Measurements from ENCODE around the gene CSMD2.

CSMD2 gene

DNA sequence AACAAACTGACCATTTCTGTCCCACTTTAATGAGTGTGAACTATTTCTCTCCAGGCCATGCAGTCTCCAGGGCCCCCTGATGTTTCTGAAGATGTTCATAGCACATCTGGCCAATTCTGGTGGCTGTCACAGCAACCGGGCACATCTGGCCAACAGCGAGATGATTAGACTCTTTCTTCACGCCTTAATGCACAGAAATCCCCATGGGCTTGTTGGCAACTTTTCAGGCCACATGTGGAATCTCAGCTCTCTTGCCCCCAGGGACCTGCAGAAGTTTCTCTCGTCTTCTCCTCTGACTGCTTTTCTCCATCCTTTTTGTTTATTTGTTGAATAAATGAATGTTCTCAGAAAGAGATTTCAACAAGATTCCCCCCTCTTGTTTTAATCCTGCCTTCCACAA, 372.4 kb downstream of the CSMD2 start:
- DNase-seq: no peak

DNA sequence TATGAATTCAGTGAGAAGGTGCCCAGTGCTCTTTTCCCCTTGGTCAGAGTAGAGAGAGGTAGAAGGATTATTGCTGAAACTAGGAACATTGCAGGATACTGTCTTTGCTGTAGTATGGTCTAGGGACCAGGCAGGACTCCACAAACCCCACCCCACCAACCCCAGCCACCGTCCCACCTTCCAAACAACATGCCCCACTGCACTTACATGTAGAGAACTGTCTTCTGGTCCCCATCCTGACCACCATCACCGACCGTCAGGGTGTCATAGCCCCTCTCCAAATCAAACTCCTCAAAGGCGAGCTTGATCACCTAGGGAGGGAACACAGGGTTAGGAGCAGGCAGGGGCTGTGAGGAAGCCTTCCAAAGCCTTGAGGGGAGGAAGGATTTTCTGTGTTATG, 372.8 kb downstream of the CSMD2 start:
- DNase-seq: no peak

DNA sequence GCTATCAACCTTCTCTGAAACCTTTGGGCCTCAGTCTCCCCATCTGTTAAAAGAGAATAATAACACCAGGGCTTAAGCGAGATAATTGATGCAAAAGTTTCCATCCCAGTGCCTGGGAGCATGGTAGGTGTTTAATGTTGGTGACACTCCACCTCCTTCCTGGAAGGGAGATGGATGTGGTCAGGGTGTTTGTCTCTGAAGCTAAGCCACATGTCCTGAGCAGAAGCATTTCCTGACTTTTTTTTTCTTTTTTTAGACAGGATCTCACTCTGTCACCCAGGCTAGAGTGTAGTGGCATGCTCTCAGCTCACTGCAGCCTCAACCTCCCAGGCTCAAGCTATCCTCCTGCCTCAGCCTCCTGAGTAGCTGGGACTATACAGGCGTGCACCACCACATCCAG, 373.8 kb downstream of the CSMD2 start:
- DNase-seq: no peak

DNA sequence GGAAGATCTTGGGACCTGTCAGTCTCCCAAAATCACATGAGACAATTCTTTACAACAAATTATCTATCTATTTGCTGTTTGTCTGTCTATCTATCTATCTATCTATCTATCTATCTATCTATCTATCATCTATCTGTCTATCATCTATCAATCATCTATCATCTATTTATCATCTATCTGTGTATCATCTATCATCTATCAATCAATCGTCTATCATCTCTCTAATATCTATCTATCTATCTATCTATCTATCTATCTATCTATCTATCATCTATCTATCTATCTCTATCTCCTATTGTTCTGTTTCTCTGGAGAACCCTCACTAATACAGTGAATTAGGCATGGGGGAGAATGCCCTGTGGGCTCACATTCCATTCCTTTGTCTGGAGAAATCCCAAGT, 374.5 kb downstream of the CSMD2 start:
- no peak for DNase-seq

DNA sequence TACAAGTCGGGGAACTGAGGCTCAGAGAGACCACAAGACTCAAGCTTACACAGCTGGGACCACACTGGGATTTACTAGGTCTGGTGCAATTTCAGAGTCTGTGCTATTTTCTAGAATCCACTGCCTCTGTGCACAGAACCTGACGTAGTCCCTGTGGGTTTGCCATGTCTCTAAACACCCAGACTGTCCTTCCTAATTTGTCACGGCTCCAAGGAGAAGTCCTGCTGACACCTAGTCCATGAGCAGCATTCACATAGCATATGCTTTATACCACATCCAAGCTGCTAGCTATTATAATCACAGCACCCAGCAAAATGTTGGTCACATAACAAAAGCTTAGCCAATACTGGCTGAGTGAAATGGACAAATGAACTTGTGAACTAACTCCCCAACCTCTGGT, 380.2 kb downstream of the CSMD2 start:
- DNase-seq: no peak

DNA sequence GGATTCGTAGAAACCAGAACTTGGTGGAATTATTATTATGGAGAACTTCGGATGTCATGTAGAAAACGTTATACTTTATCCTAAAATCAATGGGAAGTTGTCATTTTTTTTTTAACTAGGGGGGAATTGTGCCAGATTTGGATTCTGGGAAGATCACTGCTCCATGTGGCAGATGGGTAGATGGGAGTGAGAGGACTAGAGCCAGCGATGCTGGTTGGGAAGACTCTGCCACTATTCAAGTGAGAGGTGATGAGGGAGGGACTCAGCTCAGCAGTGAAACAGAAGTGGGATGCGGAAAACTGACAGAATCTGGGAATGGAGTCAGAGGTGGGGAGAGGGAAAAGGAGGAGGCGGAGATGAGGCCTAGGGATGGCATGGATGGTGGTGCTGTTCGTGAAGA, 382.3 kb downstream of the CSMD2 start:
- DNase-seq: no peak

DNA sequence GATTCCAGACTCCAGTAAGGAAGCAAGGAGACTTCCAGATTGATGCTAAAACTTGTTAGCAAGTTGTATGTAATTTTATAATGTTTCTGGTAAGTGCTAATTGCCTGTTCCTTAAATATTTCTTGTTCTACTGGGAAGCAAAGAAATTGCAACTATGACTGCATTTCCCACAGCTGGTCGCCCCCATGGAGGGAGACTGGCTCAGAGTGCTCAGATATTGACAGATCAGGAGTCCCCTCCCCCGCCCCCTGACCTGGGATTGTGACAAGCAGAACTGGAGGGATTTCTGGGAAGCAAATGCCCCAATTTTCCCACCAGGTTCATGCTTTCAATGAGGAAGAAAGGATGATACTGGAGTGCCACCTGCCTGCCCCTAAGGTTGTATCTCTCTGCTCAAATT, 383.4 kb downstream of the CSMD2 start:
- DNase-seq: no peak

DNA sequence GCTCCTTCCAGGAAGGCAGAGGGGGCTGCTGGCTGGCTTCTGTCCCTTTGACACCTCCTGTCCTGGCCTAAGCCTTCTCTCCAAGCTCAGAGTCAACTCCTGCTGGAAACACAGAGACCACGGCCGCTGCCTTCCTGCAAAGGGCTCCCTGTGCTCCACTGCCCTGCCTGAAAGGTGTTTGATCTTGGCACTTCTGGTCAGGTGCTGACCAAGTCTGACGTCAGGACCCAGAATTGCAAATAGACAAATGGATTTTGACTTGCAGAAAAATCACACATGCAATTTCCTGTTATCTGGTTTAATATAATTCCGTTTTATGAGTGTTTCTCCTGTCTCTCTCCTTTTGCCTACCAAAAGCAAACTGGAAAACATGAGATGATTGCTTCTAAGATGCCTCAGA, 387.7 kb downstream of the CSMD2 start:
- DNase-seq: no peak

DNA sequence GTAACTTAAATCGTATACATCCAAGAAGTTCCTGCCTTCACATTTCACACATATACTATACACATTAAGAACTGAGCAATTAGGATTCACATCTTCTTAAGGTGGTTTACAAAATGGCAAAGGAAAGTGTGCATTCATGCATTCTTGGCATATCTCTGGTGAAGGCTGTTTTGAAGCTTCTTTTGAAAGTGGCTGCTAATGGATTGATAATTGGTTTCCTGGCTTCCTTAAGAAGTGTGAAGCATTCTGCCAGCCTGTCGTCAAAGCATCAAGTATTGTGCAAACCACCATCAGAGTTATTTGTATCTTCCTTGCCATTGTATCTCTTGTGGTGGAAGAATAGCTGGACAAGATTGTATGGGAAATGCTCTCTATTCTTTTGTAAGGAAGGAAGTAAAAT, 396.2 kb downstream of the CSMD2 start:
- DNase-seq: no peak

DNA sequence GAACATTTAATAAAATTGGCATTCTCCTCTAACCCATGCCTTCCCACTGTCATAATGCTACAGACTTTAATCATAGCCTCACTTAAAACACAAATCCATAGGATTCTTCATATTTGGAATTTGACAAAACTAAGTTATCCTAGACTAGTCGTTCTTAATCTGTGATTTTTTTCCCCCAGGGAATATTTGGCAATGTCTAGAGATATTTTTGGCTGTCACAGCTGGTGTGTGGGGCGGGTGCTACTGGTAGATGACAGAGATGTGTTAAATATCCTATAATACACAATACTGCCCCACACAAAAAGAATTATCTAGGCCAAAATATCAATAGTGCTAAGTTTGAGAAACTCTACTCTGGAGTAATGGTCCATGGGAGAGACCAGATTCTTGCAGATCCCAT, 396.9 kb downstream of the CSMD2 start:
- DNase-seq: no peak

DNA sequence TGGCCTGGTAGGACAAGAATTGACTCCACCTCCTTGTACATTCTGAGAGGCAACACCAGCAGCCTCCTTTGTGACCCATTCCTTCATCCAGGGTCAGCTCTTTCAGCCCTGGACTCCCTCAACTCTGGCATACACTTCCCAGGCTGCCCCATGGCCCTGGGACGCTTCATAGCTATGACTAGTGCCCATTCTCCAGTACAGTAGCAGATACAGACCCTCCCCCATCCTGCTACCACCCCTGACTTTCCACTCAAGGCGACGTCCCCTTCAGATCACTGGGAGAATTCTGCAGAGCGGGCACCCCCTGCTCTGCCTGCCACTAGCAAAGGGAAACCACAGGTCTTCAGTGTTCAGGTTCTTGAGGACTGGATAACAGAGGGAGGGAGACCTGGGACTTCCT, 400.9 kb downstream of the CSMD2 start:
- DNase-seq: no peak

DNA sequence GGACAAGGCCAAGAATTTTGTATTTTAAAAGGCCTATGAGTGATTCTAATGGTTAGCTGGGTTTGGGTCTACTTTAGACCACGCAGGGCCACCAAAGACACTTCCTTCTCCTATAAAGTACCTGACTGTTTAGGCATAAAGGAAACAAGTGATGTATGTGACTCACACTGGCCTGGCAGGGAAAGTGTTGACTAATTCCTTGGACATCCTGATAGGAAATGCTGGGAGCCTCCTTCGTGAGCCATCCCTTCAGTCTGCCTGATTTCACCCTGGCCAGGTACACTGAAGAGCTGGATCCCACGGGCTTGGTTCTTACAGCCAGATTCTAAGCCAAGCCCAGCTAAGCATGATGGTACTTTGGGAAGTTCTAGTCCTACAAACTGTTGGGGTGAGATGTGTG, 401.6 kb downstream of the CSMD2 start:
- no peak for DNase-seq

DNA sequence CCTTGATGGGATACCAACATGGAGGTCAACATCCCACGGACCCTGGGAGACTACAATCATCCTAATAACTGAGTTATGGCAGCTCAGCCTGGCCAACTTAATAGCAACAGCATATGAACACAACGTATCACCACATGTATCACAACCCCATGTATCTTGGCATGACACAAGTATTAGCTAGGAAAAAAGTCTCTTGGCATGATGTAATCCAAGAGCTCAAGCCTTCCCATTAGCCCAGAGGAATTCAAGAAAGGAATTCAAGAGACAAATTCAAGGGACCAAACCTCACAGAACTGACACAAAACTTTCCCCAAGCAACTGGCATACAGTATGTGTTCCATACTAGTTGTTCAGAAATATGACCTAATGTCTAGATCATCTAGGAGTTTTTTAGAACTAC, 402.1 kb downstream of the CSMD2 start:
- DNase-seq: no peak

DNA sequence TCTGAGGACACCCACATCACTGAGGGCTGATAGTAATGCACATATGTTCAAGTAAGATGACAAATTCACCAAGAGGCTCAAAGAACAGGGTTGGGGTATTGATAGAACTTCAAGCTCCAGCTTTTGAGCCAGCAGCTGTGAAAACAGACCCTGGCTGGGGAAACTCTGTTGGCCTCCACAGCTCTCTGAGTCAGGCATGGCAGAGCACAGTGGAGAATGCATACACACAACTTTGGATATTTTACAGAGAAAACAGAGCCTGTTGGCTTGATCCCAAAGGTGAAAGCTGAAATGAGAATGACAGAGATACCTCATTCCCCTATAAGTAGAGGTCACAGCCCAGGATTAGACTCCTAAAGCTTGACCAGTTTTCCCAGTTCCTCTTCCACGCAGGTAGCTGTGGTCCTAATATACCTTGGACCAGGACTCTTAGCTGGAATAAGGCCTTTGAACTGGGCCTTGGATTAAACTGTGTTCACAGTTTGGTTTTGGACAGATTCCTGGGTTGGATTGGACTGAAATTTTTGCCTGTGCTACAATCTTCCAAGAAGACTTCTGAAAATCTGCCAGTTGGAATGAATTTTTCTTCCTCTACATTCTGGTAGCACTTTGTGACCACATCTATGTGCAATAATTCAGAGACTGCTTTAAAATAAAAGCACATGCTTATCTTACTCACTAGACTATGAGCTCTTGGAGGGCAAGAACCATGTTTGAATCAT, 402.8 kb downstream of the CSMD2 start:
- DNase-seq: no peak

DNA sequence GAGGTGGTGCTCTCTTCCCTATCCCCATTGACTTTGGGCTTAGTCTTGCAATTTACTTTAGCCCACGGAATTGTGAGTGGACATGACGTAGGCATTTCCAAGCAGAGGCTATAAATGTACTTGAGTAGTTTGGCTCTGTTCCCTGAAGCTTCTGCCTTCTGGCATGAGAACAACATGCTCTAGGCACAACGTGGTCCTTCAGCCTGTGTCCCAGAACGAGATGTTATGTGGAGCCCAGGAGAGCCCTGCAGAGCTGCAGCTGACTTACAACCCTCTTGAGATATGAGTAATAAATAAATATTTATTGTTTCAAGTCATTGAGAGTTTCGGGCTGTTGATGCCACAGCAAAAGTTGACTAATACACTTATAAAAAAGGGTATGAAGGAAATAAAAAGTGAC, 406.3 kb downstream of the CSMD2 start:
- no peak for DNase-seq

DNA sequence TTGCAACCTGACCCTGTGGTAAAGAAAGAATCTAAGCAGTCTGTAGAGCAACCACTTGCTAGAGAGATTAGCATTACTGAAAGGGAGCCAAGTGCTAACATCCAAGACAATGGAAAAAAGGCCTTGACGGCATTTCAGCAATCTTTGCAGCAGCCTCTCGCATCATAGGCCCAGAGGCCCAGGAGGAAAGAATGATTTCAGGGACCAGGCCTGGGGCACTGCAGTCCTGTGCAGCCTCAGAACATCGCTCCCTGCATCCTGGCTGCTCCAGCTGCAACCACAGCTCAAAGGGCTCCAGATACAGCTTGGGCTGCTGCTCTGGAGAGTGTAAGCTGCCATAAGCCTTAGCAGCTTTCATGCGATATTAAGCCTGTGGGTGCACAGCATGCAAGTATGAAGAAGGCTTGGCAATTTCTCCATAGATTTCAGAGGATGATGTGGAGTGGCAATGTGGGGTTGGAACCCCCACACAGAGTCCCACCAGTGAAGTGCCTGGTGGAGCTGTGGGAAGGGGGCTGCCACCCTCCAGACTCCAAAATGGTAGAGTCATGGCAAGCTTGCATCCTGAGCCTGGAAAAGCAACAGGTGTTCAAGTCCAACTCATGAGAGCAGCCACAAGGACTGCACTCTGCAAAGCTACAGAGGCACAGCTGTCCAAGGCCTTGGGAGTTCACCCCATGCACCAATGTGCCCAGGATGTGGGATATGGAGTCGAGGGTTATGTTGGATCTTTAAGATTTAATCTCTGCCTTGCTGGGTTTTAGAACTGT, 411.8 kb downstream of the CSMD2 start:
- DNase-seq: no peak

DNA sequence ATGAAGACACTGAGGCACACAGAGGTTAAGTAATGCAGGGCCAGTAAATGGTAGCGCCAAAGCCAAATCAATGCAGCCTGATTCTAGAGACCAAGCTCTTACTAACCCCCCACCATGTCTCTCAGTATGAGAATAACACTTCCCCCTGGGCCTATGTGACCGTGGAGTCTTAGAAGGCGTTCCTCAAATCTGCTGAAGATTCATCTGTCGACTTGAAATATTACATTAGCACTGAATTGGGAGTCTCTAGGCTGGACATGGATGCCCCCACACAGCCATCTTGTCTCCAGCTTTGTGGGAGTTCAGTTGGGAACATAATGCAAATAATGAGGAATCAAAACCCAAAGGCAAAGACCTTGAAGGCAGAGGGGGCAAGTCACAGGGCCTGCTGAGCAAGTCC, 419.1 kb downstream of the CSMD2 start:
- DNase-seq: no peak

DNA sequence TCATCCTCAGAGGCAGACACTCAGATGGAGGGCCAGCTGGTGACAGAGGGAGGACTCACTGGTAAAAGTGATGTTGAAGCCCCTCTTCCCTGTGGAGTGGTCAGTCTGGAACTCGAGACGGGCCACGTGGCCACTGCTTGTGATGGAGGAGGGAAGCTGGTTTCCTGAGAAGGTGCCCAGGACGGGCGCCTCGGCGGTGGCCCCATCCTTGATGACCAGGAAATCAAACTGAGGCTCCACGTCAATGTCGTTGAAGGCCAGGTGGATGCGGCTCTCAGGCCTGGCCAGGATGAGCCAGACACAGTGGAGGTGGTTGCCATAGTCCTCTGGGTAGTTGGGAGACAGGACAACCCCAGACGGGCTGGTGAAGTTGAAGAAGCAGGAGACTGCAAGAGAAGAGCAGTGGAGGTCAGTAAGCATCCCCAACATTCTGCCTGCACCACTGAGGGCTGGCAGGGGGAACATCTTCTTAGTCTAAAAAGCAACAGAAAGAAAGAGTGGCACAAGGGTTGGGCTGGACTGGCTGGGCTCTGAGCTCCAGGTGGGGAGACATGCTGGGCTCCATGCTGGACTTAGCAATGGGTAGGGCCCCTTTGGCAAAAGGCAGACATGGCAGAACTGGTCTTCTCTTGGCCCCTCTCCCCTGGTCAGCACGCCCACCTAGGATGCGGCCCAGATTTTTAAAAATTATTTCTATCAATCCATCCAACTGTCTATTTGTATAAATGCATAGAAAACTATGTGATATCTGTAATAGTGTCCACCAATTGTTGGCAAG, 421.6 kb downstream of the CSMD2 start:
- DNase-seq: no peak

DNA sequence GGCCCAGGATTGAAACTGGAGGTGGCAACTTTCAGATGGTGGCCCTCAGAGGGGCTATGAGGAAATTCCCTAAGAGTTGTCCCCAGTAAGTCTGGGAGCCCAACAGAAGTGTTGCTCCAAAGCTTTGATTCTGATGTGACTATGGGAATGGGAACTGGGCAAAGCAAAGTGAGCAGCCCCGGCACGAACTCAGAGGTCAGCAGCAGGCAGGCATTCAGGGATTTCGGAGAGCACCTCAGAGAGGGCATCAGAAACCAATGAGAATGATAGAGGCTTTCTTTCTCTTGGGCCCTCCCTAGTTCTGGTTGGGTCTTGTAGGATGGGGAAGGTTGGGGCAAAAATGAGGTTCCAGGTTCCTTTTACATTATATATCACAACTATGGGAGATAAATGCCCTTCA, 422.4 kb downstream of the CSMD2 start:
- no peak for DNase-seq

DNA sequence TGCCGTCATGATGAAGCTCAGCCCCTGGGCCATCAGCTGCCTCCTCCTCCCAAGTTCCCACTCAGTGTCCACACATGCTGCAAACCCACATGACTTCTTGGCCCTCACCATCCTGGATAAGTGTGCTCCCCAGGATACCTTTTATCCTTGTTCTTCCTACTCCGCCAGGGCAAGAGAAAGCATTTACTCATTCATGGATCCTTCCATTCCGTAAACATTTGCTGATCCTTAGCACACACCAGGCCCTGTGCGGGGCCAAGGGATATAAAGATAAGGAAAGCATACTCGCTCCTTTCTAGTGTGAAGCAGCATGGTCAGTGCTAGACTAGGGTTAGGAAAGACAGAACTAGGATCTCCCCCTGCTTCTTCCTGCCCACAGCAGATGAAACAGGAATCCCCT, 423.3 kb downstream of the CSMD2 start:
- no peak for DNase-seq

DNA sequence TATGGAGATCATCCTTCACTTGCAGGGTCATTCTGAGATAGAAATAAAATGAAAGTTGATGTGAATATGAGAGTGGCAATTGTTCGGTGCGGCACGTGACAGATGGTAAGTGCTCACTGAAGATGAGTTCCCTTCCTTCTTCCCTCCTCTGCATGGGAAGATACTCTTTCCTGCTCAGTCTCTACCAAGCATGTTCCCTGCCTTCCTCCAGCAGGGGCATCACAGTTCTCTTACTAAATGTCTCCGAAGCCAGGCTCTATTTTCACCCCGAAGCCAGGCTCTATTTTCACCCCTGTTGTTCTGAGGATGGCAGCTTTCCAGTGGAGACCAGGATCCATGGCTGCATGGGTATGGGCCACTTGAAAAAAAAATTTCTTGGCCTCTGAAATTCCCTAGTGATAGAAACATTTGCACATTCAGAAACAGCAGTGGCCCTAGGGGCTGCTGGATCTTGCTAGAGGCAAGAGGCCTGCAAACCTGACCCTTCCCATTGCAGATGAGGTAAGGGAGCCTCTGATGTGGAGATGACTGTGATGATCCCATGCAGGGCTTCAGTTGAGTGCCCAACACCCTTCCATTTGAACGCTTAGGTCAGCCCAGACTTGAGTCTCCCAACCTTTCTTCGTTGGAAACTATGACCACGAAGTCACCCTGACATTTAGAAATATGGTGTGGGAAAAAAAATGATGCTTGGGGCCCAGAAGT, 424.8 kb downstream of the CSMD2 start:
- no peak for DNase-seq

DNA sequence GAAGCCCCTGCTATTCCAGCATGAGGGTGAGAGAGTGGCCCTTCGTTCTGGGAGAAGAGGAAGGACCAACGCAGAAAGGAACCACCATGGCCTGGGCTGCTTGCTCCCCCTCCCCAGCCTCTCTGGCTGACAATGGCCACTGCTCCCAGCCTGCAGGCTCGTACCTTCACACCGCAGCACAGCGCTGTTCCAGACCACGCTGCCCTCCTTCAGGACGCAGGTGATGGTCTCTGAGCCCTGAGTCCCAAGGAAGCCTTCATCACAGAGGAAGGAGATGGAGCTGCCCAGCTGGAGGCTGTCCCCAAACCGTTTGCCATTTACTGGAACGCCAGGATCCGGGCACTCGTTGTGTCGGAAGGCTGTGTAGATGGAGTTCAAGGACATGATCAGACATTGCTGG, 426.1 kb downstream of the CSMD2 start:
- DNase-seq: no peak

DNA sequence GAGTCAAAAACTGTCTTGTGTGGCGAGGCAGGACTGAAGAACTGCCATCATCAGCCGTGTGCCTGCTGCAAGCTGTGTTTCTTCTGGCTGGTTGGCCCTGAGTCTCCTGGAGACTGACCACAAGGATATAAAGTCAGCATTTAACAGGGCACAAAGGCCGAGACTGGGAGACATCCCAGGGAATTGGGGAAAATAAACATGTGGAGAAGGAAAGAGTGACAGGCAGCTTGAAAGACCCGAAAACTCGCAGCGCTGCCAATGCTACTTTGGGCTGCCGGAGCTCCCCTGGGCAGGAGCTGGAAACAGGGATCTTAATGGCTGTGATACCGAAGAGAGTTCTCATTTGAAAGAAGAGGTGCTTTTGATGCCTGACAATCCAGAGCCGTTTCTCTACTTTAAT, 426.5 kb downstream of the CSMD2 start:
- DNase-seq: no peak
